ENCODE data around the gene DPH2.

DNA sequence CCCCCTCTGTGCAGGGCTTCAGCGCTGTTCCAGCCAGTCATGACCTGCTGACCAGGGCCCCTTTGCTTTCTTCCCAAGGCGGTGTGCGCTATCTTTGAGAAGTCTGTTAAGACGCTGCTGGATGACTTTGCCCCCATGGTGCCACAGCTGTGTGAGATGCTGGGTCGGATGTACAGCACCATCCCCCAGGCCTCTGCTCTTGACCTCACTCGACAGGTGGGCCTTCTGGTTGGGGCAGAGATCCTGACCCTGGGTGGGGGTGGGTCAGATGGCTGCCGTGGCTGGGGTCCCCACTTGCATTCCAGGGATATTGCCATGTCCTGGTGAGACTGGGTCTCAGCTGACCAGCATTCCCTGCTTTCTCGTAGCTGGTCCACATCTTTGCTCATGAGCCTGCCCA lies 9.0 kb upstream of the DPH2 start:
- TF ChIP-seq, protein P1, sequence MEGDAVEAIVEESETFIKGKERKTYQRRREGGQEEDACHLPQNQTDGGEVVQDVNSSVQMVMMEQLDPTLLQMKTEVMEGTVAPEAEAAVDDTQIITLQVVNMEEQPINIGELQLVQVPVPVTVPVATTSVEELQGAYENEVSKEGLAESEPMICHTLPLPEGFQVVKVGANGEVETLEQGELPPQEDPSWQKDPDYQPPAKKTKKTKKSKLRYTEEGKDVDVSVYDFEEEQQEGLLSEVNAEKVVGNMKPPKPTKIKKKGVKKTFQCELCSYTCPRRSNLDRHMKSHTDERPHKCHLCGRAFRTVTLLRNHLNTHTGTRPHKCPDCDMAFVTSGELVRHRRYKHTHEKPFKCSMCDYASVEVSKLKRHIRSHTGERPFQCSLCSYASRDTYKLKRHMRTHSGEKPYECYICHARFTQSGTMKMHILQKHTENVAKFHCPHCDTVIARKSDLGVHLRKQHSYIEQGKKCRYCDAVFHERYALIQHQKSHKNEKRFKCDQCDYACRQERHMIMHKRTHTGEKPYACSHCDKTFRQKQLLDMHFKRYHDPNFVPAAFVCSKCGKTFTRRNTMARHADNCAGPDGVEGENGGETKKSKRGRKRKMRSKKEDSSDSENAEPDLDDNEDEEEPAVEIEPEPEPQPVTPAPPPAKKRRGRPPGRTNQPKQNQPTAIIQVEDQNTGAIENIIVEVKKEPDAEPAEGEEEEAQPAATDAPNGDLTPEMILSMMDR (IDR thresholded peaks at IDR 0.05): no peak
- TF ChIP-seq POLR2AphosphoS5 (IDR thresholded peaks at IDR 0.05) (no peak), POLR2A (IDR thresholded peaks at IDR 0.05) (no peak), EP300 (IDR thresholded peaks at IDR 0.05; ENCODE audit: low read depth) (no peak)

All from transverse colon (tissue), 4 donors.